ENCODE data around the gene RTP3. TPM values are rescaled to one million over a fixed set of nuclear protein-coding genes. Genes with fewer than 3 reads are reported as not detected.

The RTP3 gene
- polyA plus RNA-seq (ENCODE audit: insufficient read length in 3 of 3), result under 1 TPM in 1 of 3 donors, not detected in 2; 0.06 TPM
- long read RNA-seq, donor 1, result 0 reads
- long read RNA-seq, donor 2, result 0 reads
- long read RNA-seq, donor 3, result 0 reads
- long read RNA-seq, donor 4, result 0 reads
- long read RNA-seq, donor 5, result 0 reads
- long read RNA-seq, donor 6, result 0 reads
- long read RNA-seq, donor 7, result 0 reads
- long read RNA-seq, donor 8, result 0 reads
- long read RNA-seq, donor 9, result 0 reads
- long read RNA-seq, donor 10, result 0 reads
- long read RNA-seq, donor 11, result 0 reads
- long read RNA-seq, donor 12, result 0 reads
- long read RNA-seq, donor 13, result 0 reads
- long read RNA-seq, donor 14, result 0 reads
- long read RNA-seq, donor 15, result 0 reads
- long read RNA-seq, donor 16, result 0 reads

- no peak for DNase-seq
These were observed at the start of gene RTP3 for GRCh38 chr3:46497556-46498265. TSS of gene RTP3 (plus strand) at chr3:46497976. CDS start at chr3:46498063, 87 bp downstream.

- no peak for DNase-seq
These were observed 49.1 kb upstream of the RTP3 start for GRCh38 chr3:46448721-46449120.

GRCh38 chr3:46449755-46450552 lies 47.8 kb upstream of the RTP3 start:
- no peak for DNase-seq

GRCh38 chr3:46453526-46454208 lies 44.1 kb upstream of the RTP3 start:
- no peak for DNase-seq

- no peak for DNase-seq
These were observed 43.6 kb upstream of the RTP3 start for GRCh38 chr3:46454209-46454595.

GRCh38 chr3:46454606-46455005 lies 43.2 kb upstream of the RTP3 start:
- DNase-seq, result no peak

GRCh38 chr3:46455231-46456115 lies 42.3 kb upstream of the RTP3 start:
- no peak for DNase-seq

- no peak for DNase-seq
These were observed 41.7 kb upstream of the RTP3 start for GRCh38 chr3:46456118-46456517.

GRCh38 chr3:46460051-46460450 lies 37.7 kb upstream of the RTP3 start:
- DNase-seq, result no peak

GRCh38 chr3:46462111-46462510 lies 35.7 kb upstream of the RTP3 start:
- no peak for DNase-seq

GRCh38 chr3:46462511-46462910 lies 35.3 kb upstream of the RTP3 start:
- DNase-seq, result no peak

GRCh38 chr3:46463120-46463867 lies 34.5 kb upstream of the RTP3 start:
- no peak for DNase-seq

- DNase-seq, result no peak
These were observed 33.9 kb upstream of the RTP3 start for GRCh38 chr3:46463868-46464241.

GRCh38 chr3:46464326-46465195 lies 33.2 kb upstream of the RTP3 start, which contains the start of gene LTF:
TSS of gene LTF (minus strand) at chr3:46464905. CDS start at chr3:46464867, 38 bp downstream.
- no peak for DNase-seq

- DNase-seq, result no peak
These were observed 32.6 kb upstream of the RTP3 start for GRCh38 chr3:46465196-46465520.

GRCh38 chr3:46466273-46466672 lies 31.5 kb upstream of the RTP3 start:
- DNase-seq, result no peak

- no peak for DNase-seq
These were observed 30.8 kb upstream of the RTP3 start for GRCh38 chr3:46466871-46467403.

GRCh38 chr3:46467562-46467961 lies 30.2 kb upstream of the RTP3 start:
- no peak for DNase-seq
